HG03060 (cell line): ENCODE results near the gene MAN2A2.
"Not testable (repeated sequence)": the region's sequence is repeated elsewhere in the genome, so short reads cannot be mapped to it uniquely, and the experiment has no call there.

Experiments
- ATAC-seq: cut with Tn5 transposase; IDR thresholded peaks from one replicate; pipeline ENCODE4 v1.9.1; 2021; ENCODE audit warnings: low read depth, moderate number of reproducible peaks; ENCODE audit not compliant: unreplicated experiment

Gene MAN2A2

DNA sequence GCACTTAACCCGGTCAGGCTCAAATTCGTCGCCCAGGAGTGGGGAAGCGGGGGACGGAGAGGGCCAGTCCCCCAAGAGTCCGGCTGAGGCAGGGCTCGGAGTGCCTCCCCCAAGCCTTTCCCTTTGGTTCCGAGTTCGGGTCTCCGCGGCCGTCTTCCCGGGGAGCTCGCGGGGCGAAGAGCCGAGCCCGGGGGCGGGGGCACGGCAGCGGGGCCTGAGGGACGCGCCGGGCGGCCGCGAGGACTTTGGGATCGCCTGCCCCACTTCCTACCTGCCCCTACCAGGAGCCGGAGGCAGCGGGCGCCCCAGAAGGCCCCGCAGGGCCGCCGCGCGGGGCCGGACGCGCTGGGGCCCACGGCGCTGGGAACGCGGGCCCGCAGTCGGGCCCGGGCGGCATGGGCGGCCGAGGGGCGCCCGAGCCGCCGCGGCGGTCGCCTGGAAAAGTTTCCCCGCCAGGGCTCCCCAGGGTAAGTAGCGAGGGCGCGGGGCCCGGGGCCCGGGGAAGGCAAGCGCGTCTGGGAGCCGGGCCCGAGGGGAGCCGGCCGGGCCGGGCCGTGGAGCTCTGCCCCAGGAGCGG lies 31.9 kb upstream of the MAN2A2 start:
- ATAC-seq = no peak

DNA sequence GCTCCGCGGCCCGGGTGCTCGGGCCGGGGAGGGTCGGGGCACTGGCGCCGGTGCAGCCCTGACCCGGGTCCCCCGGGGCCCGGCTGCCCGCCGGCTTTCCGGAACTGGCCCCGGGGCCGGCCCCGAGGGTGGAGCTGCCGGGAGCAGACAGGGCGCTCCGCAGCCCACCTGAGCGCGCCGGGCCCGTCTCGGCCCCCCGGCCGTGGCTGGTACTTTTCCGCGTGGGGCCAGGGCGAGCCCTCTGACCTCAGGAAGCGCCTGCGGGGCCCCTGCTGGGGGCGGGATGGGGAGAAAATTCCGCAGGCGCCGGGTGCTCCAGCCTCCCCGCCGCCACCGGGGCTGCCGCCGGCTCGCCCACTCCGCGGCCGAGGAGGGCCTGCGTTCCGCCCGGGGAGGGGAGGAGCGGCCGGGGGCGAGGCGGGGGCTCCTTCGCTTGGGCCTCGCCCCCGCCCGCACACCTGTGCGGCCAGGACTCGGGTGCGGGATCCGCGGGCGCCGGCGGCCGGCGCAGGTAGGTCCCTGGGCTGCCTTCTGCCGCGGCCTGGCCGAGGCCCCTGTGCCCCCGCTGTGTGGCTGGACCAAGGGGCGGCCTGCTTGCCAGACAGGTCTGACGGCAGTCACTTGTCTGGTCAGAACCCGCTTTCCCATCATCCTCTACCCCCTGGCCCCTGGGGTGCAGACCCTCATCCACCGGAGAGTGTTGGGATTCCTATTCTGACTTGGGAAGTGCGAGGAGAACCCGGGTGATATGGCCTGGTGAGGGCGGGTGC lies 31.2 kb upstream of the MAN2A2 start:
- no peak for ATAC-seq

DNA sequence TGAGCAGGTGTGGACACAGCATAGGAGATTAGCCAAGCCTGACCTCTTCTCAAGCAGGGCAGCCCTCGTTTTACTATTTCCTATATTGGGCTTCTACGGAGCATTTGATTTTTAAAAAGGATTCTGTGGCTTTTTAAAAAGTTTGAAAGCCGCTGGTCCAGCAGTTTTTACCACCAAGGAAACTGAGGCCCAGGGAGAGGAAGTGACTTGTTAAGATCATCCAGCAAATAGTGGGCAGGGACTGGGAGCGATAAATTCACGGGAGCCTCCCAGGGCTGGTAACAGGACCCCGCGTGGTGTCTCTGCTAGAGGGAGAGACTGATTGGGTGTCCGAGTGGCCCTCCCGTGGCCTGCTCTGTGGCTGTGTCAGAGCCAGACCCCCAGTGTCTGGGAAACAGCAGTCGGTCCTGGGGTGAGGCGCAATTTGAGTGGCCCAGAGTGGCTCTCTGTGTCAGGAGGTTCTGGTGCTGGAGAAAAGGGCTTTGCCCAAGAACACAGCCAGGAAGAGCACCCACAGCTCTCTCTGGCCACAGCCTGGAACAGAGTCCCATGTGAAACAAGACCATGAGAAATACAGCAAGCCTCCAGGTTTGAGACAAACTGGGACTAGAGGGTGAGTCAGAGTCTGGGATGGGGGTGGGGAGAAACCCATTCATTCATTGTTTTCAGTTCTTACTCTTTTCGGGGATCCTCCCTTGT lies 30.5 kb upstream of the MAN2A2 start:
- no peak for ATAC-seq

DNA sequence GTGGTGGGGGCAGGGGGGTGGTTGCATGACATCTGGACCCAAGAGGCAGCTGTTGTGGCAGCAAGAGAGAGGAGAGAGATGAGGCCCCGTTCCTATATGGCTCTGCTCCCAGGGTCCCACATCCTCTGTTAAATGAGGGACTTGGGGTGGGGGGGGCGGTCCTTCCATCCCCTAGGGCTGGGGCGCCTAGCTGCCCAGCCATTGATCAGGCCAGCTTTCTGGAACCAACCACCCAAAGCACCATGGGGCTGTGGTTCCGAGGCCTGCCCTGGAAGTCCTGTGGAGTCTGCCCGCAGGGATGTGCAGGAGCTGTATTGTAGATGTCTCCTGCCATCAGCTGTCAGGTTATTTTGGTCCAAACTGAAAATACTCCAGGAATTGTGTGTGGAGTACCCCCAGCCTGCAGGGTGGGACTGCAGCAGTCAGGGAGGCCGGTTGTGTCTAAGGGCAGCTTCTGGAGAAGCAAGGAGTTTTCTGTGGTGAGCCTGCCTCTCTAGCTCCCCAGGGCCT lies 29.6 kb upstream of the MAN2A2 start:
- ATAC-seq = no peak

DNA sequence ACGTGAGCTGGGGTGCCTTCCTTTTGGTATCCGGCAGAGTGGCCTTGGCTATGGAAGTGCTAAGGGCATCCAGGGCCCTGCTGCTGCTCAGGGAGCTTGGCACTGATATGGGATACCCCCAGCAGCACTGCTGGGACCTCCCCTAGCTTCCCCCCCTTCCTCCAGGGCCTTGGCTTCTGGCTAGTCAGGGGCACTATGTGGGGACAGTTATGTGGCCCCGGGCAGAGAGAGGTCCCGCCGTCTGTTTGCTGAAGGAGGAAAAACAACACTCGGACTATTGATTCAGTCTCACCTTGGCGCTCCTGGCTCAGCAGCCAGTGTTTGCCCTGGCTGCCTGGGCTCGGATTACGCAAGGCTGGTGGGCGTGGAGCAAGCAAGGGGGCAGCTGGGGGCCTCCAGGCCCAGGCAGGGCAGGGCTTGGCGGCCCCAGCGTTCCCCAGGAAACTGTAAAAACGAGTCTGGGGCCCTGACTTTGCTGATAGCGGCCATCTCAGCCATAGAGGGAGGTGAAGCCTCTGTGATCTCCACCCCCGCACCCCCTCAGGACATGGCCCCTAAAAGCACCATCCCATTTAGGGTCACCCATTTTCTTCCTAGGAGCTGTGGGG lies 29.0 kb upstream of the MAN2A2 start:
- ATAC-seq = no peak

DNA sequence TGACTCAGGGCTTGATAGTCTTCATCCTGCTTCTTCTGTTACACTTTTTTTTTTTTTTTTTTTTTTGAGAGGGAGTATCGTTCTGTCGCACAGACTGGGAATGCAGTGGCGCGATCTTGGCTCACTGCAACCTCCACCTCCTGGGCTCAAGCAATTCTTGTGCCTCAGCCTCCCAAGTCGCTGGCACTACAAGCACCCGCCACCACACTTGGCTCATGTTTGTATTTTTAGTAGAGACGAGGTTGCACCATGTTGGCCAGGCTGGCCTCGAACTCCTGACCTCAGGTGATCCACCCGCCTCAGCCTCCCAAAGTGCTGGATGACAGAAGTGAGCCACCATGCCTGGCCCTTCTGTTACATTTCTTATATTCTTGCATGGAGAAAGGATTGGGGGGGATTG lies 28.1 kb upstream of the MAN2A2 start:
- ATAC-seq = not testable (repeated sequence)

DNA sequence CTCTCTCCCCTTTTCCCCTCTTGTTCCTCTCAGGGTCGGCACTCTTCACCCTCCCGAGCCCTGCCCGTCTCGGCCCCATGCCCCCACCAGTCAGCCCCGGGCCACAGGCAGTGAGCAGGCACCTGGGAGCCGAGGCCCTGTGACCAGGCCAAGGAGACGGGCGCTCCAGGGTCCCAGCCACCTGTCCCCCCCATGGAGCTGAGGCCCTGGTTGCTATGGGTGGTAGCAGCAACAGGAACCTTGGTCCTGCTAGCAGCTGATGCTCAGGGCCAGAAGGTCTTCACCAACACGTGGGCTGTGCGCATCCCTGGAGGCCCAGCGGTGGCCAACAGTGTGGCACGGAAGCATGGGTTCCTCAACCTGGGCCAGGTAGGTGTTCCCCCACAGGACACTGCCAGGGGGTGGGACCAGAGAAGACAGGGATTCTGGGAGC lies 27.5 kb upstream of the MAN2A2 start:
- no peak for ATAC-seq

DNA sequence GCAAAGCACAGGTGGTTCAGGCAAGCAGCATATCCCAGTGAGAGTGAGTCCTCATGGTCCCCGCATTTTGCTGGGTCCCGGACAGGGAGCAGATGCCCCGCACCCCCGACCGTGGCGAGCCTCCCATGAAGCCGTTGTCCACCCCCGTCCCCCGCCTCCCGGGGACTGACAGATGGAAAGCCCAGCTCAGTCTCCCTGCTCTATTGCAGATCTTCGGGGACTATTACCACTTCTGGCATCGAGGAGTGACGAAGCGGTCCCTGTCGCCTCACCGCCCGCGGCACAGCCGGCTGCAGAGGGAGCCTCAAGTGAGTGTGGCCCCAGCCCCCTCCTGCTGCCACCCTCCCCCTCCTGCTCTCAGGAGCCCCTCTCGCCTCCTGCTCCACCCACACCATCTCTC lies 27.1 kb upstream of the MAN2A2 start:
- no peak for ATAC-seq

DNA sequence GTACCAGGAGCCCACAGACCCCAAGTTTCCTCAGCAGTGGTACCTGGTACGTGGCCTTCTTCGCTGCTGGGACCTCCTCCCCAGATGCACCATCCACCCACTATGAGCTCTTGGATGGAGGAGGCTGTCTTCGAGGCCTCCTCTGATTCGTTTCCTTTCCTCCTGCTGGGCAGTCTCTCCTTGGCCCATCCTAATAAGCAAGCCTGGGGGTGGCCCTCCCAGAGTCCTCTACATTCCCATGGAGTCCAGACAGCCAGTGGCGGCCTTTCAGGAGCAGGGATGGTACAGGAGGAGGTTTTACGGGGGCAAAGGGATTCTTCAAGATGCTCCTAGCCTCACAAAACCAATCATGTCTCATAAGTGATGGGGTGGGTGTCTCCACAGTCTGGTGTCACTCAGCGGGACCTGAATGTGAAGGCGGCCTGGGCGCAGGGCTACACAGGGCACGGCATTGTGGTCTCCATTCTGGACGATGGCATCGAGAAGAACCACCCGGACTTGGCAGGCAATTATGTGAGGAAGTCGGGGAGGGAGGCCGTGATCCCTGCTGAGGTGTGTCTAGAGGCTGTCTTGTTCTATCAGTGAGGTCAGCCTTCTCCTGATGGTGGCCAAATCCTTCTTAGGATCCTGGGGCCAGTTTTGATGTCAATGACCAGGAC lies 26.5 kb upstream of the MAN2A2 start:
- no peak for ATAC-seq

DNA sequence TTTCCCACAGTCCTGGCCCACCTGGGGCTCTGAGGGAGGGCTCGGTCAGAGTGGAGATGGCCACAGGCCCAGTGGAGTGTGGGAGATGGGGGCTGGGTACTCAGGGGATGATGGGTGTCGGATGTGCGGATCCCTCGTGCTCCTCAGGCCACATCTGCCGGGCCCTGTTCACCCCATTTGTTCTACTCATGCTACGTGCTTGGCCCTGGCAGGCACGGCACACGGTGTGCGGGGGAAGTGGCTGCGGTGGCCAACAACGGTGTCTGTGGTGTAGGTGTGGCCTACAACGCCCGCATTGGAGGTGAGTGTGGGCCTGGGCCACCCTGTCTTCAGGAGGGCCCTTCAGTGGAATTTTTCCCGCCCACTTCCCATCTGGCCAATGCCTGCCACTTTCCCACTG lies 25.8 kb upstream of the MAN2A2 start:
- no peak for ATAC-seq

DNA sequence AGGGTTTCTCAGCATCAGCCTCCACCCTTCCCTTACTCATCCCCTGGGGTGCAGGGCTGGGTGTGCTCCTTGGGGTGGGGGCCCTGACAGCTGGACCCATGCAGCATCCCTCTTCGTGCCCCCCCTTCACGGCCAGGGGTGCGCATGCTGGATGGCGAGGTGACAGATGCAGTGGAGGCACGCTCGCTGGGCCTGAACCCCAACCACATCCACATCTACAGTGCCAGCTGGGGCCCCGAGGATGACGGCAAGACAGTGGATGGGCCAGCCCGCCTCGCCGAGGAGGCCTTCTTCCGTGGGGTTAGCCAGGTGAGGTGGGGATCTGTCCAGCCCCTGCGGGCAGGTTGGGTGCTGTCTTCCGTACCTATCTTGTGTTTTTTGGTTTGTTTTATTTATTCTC lies 25.1 kb upstream of the MAN2A2 start:
- no peak for ATAC-seq

DNA sequence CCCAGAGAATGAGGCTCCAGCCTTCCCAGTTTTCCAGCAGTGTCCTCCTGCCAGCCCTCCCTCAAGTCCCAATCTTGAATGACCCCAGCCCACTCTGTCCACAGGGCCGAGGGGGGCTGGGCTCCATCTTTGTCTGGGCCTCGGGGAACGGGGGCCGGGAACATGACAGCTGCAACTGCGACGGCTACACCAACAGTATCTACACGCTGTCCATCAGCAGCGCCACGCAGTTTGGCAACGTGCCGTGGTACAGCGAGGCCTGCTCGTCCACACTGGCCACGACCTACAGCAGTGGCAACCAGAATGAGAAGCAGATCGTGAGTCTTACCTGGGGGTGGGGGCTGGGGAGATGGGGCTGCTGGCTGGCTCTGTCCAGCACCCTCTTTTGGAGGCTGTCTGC lies 24.4 kb upstream of the MAN2A2 start:
- no peak for ATAC-seq

DNA sequence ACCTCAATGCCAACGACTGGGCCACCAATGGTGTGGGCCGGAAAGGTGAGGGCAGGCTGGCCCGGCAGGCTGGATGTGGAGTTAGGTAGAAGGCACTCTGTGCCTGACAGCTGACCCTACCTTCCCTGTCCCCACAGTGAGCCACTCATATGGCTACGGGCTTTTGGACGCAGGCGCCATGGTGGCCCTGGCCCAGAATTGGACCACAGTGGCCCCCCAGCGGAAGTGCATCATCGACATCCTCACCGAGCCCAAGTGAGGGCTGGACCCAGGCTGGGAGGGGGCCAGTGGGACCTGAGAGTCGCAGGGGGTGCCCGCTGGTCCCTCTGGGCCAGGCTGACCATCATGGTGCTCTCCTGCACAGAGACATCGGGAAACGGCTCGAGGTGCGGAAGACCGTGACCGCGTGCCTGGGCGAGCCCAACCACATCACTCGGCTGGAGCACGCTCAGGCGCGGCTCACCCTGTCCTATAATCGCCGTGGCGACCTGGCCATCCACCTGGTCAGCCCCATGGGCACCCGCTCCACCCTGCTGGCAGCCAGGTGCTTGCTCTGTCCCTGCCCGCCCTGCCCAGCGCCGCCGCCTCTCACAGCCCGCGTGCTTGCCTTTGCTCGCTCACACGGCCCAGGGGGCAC lies 23.3 kb upstream of the MAN2A2 start:
- ATAC-seq = no peak

DNA sequence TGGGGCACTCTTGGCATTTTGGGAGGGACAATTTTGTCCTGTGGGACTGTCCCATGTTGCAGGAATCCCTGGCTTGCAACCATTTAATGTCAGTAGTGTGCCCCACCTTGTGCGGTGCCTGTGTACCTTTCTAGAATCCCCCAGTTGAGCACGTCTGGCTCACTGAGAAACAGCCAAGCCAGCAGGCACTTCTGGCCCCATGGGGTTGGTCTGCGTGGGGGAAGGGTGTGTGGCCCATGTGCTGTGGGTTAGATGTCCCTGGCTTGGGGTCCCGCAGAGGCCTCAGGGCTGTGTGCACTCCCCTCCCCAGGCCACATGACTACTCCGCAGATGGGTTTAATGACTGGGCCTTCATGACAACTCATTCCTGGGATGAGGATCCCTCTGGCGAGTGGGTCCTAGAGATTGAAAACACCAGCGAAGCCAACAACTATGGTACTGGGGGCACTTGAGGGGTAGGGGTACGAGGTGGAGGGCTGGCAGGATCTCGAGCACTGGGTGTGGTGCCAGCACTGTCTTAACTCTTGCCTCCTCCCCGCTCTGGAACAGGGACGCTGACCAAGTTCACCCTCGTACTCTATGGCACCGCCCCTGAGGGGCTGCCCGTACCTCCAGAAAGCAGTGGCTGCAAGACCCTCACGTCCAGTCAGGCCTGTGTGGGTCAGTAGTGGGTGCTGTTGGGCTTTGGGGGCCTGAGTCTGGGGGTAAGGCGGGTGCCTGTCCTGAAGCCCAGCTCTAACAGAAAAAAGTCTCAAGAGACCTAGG lies 22.5 kb upstream of the MAN2A2 start:
- ATAC-seq = no peak

DNA sequence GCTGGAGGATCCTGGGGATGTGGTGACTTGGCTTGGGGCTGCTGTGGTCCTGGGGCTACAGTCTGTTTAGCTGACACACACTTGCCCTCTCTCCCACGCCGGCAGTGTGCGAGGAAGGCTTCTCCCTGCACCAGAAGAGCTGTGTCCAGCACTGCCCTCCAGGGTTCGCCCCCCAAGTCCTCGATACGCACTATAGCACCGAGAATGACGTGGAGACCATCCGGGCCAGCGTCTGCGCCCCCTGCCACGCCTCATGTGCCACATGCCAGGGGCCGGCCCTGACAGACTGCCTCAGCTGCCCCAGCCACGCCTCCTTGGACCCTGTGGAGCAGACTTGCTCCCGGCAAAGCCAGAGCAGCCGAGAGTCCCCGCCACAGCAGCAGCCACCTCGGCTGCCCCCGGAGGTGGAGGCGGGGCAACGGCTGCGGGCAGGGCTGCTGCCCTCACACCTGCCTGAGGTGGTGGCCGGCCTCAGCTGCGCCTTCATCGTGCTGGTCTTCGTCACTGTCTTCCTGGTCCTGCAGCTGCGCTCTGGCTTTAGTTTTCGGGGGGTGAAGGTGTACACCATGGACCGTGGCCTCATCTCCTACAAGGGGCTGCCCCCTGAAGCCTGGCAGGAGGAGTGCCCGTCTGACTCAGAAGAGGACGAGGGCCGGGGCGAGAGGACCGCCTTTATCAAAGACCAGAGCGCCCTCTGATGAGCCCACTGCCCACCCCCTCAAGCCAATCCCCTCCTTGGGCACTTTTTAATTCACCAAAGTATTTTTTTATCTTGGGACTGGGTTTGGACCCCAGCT lies 21.7 kb upstream of the MAN2A2 start:
- ATAC-seq = no peak

DNA sequence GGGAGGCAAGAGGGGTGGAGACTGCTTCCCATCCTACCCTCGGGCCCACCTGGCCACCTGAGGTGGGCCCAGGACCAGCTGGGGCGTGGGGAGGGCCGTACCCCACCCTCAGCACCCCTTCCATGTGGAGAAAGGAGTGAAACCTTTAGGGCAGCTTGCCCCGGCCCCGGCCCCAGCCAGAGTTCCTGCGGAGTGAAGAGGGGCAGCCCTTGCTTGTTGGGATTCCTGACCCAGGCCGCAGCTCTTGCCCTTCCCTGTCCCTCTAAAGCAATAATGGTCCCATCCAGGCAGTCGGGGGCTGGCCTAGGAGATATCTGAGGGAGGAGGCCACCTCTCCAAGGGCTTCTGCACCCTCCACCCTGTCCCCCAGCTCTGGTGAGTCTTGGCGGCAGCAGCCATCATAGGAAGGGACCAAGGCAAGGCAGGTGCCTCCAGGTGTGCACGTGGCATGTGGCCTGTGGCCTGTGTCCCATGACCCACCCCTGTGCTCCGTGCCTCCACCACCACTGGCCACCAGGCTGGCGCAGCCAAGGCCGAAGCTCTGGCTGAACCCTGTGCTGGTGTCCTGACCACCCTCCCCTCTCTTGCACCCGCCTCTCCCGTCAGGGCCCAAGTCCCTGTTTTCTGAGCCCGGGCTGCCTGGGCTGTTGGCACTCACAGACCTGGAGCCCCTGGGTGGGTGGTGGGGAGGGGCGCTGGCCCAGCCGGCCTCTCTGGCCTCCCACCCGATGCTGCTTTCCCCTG lies 21.0 kb upstream of the MAN2A2 start:
- ATAC-seq = no peak

DNA sequence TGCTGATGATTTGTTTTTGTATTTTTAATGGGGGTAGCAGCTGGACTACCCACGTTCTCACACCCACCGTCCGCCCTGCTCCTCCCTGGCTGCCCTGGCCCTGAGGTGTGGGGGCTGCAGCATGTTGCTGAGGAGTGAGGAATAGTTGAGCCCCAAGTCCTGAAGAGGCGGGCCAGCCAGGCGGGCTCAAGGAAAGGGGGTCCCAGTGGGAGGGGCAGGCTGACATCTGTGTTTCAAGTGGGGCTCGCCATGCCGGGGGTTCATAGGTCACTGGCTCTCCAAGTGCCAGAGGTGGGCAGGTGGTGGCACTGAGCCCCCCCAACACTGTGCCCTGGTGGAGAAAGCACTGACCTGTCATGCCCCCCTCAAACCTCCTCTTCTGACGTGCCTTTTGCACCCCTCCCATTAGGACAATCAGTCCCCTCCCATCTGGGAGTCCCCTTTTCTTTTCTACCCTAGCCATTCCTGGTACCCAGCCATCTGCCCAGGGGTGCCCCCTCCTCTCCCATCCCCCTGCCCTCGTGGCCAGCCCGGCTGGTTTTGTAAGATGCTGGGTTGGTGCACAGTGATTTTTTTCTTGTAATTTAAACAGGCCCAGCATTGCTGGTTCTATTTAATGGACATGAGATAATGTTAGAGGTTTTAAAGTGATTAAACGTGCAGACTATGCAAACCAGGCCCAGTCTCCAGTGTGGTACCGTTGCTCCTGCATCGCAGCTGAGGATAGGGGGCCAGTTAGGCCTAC lies 20.1 kb upstream of the MAN2A2 start:
- no peak for ATAC-seq
